Measurements from ENCODE around the gene ALG1.

DNA sequence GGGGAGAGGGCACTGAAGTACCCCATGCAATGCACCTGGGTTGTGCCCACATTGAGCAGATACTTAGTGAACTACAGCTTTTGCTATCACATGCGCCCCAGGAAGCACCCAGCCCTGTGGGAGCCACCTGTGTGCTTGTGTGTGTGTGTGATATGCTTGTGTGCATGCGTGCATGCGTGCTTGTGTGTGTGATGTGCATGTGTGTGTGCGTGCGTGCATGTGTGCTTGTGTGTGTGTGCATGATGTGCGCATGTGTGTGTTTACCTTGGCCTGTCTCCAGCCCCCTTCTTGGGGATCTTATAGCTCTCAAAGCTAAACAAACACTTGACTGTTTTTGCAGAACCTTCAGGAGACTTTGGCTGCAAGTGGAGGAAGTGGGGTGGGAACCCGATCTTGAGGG is 6.7 kb upstream of the ALG1 start:
- no peak for TF ChIP-seq JUNB (IDR thresholded peaks at IDR 0.05)
- no peak for TF ChIP-seq POLR2AphosphoS2 (conservative IDR thresholded peaks at IDR 0.05; ENCODE audit: low read length)
- TF ChIP-seq FOXS1 (CRISPR knock-in tag; IDR thresholded peaks at IDR 0.05) = no peak
- TF ChIP-seq, protein P1, sequence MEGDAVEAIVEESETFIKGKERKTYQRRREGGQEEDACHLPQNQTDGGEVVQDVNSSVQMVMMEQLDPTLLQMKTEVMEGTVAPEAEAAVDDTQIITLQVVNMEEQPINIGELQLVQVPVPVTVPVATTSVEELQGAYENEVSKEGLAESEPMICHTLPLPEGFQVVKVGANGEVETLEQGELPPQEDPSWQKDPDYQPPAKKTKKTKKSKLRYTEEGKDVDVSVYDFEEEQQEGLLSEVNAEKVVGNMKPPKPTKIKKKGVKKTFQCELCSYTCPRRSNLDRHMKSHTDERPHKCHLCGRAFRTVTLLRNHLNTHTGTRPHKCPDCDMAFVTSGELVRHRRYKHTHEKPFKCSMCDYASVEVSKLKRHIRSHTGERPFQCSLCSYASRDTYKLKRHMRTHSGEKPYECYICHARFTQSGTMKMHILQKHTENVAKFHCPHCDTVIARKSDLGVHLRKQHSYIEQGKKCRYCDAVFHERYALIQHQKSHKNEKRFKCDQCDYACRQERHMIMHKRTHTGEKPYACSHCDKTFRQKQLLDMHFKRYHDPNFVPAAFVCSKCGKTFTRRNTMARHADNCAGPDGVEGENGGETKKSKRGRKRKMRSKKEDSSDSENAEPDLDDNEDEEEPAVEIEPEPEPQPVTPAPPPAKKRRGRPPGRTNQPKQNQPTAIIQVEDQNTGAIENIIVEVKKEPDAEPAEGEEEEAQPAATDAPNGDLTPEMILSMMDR (IDR thresholded peaks at IDR 0.05) = no peak
- no peak for TF ChIP-seq POLR2A (IDR thresholded peaks at IDR 0.05; ENCODE audit: low read length)
- TF ChIP-seq NR3C1 (IDR thresholded peaks at IDR 0.05) = no peak
- TF ChIP-seq, protein P2, sequence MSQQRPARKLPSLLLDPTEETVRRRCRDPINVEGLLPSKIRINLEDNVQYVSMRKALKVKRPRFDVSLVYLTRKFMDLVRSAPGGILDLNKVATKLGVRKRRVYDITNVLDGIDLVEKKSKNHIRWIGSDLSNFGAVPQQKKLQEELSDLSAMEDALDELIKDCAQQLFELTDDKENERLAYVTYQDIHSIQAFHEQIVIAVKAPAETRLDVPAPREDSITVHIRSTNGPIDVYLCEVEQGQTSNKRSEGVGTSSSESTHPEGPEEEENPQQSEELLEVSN (IDR thresholded peaks at IDR 0.05; ENCODE audit: borderline replicate concordance, low read depth) = no peak
- TF ChIP-seq CEBPB (IDR thresholded peaks at IDR 0.05) = no peak
